NT2/D1 (cell line): ENCODE data around the gene AOAH.

Source experiments
- DNase-seq: peaks from one replicate; pipeline ENCODE4 v3.0.0-alpha.2; 2011; ENCODE audit warnings: low read depth, low spot score
- H3K27me3 ChIP-seq: 2 replicates; pipeline ENCODE4 v1.6.0; 2011; ENCODE audit warnings: mild to moderate bottlenecking; ENCODE audit not compliant: insufficient read length, insufficient read depth
- H3K36me3 ChIP-seq: 2 replicates; pipeline ENCODE4 v1.6.1; 2011; ENCODE audit warnings: mild to moderate bottlenecking, low read length, mixed read lengths; ENCODE audit not compliant: insufficient read depth, insufficient read length
- H3K4me1 ChIP-seq: 2 replicates; pipeline ENCODE4 v1.5.1; 2011; ENCODE audit not compliant: insufficient read depth, insufficient read length
- H3K4me3 ChIP-seq: 2 replicates; pipeline ENCODE4 v1.5.1; 2011; ENCODE audit warnings: low read depth; ENCODE audit not compliant: insufficient read length
- H3K9ac ChIP-seq: 2 replicates; pipeline ENCODE4 v1.6.0; 2011; ENCODE audit warnings: low read depth; ENCODE audit not compliant: insufficient read length
- H3K9me3 ChIP-seq: 2 replicates; pipeline ENCODE4 v1.5.1; 2011; ENCODE audit warnings: mild to moderate bottlenecking, low read length; ENCODE audit not compliant: insufficient read depth
- SUZ12 ChIP-seq: IDR thresholded peaks from 2 replicates; pipeline ENCODE4 v1.6.1; 2011; ENCODE audit not compliant: insufficient read length, insufficient read depth; ENCODE audit errors: extremely low read depth
- YY1 ChIP-seq: IDR thresholded peaks from 2 replicates; pipeline ENCODE4 v1.6.1; 2011; ENCODE audit not compliant: insufficient read length, insufficient read depth
- ZNF274 ChIP-seq: IDR thresholded peaks from 2 replicates; pipeline ENCODE4 v1.6.1; 2011; ENCODE audit warnings: mild to moderate bottlenecking, low read depth, low read length

Gene AOAH

DNA sequence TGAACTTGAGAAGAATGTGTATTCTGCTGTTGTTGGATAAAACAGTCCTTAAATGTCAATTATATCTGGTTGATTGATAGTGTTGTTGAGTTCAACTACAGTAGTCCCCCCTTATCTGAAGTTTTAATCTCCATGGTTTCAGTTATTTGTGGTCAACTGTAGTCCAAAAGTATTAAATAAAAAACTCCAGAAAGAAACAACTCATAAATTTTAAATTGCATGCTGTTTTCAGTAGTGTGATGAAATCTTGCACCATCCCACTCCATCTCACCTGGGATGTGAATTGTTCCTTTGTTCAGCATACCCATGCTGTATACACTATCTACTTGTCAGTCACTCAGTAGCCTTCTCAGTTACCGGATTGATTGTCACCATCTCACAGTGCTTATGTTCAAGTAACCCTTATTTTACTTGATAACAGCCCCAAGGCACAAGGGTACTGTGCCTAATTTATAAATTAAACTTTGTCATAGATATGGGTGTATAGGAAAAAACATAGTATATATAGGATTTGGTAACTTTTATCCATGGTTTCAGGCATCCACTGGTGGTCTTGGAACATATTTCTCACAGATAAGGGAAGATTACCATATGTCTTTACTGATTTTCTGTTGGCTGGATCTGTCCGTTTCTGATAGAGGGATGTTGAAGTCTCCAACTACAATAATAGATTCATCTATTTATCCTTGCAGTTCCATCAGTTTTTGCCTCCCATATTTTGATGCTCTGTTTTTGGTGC lies 57.1 kb downstream of the AOAH start:
- Histone ChIP-seq H3K9me3 (no peaks in the 10 kb centered on the region), H3K4me3 (no peak overlapping the region), H3K36me3 (no peaks in the 10 kb centered on the region), H3K9ac (no peak overlapping the region), H3K4me1 (no peaks in the 10 kb centered on the region), H3K27me3 (no peaks in the 10 kb centered on the region)
- TF ChIP-seq SUZ12 (no peak), YY1 (no peak), ZNF274 (no peak)
- no peak for DNase-seq

DNA sequence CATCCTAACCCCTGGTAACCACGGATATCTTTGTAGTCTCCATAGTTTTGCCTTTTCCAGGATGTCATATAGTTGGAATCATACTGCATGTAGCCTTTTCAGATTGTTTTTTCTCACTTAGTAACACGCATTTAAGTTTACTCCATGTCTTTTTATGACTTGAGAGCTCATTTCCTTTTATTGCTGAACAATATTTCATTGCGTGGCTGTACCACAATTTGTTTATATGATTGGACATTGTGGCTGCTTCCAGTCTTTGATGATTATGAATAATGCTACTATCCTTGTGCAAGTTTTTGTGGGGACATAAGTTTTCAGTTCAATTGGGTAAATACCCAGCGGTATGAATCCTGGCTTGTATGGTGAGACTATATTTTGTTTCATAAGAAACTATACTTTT lies 60.8 kb downstream of the AOAH start:
- no peak for DNase-seq
- H3K36me3 ChIP-seq: no peaks in the 10 kb centered on the region

DNA sequence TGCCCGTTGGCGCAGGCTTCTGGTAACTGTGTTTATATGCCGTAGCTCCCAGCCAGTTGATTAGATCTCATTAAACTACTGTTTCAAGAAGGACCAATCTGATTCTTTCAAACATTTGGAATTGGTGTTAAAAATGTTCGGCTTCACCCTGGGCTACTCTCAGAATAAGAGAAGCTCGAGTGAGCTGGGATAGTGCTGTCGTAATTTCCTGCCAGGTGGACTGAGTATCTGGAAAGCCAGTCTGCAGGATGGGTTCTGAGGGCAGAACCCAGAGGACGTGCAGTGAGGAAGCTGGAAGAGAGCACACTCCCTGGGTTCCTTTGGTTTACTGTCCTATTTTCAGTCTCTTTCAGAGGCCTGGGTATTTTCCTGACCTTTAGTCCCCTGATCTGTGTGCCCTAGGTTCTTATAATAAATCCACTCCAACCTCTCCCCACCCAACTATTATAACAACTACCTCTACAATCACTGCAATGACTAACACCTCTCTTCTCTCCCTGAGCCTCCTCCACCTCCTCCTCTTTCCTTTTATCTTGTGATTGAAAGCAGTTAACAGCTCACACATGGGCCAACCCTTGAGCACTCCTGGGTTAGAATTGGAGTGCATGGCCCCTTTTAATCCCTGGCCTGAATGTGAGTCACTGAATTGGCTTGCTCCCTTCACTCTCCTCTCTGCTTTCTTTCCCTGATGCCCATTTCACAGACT lies 63.0 kb downstream of the AOAH start:
- Histone ChIP-seq H3K27me3 (no peaks in the 10 kb centered on the region), H3K9me3 (no peaks in the 10 kb centered on the region), H3K4me3 (no peak overlapping the region), H3K9ac (no peak overlapping the region), H3K4me1 (no peaks in the 10 kb centered on the region), H3K36me3 (no peaks in the 10 kb centered on the region)
- peak; percentile 72 for DNase-seq
- no peak for TF ChIP-seq YY1
- TF ChIP-seq ZNF274: no peak
- no peak for TF ChIP-seq SUZ12

More for the DNA sequence above, 60.8 kb downstream of the AOAH start:
- no peaks in the 10 kb centered on the region for H3K9me3 ChIP-seq
- no peaks in the 10 kb centered on the region for H3K27me3 ChIP-seq
- no peak overlapping the region for H3K9ac ChIP-seq
- no peak overlapping the region for H3K4me3 ChIP-seq
- no peaks in the 10 kb centered on the region for H3K4me1 ChIP-seq
- no peak for TF ChIP-seq YY1
- no peak for TF ChIP-seq SUZ12
- TF ChIP-seq ZNF274: no peak

DNA sequence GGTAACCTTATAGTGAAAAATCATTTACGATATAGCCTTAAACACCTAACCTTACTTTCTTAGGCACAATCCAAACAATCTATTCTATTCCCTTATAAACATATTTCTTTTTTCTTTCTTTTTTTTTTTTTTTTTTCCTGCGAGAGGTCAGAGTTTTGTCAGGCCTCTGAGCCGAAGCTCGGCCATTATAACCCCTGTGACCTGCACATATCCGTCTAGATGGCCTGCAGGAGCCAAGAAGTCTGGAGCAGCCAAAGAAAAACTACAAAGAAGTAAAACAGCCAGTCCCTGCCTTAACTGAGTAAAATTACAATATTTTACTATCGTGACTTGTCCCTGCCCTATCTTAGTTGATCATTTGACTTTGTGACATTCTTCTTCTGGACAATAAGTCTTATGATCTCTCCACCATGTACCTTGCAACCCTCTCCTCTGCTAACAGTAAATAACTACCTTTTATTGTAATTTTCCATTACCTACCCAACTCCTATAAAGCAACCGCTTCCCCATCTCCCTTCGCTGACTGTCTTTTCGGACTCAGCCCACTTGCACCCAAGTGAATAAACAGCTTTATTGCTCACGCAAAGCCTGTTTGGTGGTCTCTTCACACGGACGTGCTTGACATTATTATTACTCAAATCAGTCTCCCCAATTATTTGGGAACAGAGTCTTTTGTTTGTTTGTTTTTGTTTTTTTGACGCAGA lies 64.5 kb downstream of the AOAH start:
- Histone ChIP-seq H3K4me1 (no peaks in the 10 kb centered on the region), H3K9ac (no peak overlapping the region), H3K9me3 (no peaks in the 10 kb centered on the region), H3K27me3 (no peaks in the 10 kb centered on the region), H3K36me3 (no peaks in the 10 kb centered on the region), H3K4me3 (no peak overlapping the region)
- no peak for DNase-seq
- no peak for TF ChIP-seq ZNF274
- TF ChIP-seq YY1: no peak
- no peak for TF ChIP-seq SUZ12

- no peak for TF ChIP-seq YY1
- no peak for TF ChIP-seq SUZ12
- no peak for TF ChIP-seq ZNF274
- Histone ChIP-seq H3K9ac (no peak overlapping the region), H3K27me3 (no peaks in the 10 kb centered on the region), H3K4me3 (no peak overlapping the region), H3K4me1 (peaks cover 5% of the 10 kb centered on the region), H3K36me3 (no peaks in the 10 kb centered on the region), H3K9me3 (no peaks in the 10 kb centered on the region)
- peak; percentile 89 for DNase-seq
Measured at GRCh38 chr7:36659172-36659516, 65.2 kb downstream of the AOAH start.

DNA sequence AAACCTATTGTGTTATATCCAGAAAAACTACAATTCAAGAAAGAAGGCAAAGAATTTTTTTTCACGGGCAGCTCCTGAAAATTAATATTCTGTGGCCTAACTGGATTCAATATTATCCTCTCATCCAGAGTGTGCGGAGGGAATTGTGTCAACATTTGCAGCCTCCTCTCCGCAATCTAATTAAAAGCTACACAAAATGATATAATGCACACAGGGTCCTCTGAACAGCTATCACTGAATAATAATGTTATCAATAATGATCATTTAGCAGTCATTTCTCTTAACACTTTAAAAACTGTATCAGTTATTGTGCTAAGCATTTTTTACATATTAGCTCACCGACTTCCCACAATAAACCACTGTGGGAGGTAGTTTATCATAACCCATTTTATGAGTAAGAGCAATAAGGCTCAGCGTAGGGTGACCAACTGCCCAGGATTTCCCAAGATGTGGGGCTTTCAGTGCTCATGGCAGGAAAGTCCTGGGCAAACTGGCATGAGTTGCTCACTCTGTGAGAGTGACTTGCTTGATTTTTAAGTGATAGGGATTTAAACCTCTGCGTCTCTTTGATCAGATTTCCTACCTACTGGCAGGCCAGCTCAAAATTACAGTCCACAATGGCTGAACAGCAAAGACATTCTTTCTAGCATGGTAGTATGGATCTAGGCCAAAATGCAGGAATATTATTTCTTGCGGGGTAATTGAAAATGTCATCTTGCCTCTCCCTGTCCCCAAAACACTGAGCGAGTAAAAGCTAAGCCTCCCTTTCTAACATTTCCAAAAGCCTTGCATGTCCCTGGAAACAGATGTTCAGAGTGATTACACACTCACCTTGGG lies 65.7 kb downstream of the AOAH start:
- Histone ChIP-seq H3K4me1 (peaks cover 6% of the 10 kb centered on the region), H3K4me3 (no peak overlapping the region), H3K27me3 (no peaks in the 10 kb centered on the region), H3K9me3 (no peaks in the 10 kb centered on the region), H3K36me3 (no peaks in the 10 kb centered on the region), H3K9ac (no peak overlapping the region)
- DNase-seq: no peak
- TF ChIP-seq YY1 (no peak), ZNF274 (no peak), SUZ12 (no peak)
